Natural killer cell treated with Interleukin-12 subunit alpha and Interleukin-12 subunit beta and Interleukin-15 and Interleukin-18, amount 100 ng/mL, for 72 hours (primary cell): ENCODE measurements around the gene CD27. TPM values are rescaled to one million over a fixed set of nuclear protein-coding genes. Genes with fewer than 3 reads are reported as not detected.
A peak's percentile ranks its signal among the peaks of the same experiment; 100 is the strongest.

Source experiments
- ATAC-seq, 2 donors: fragments of 150-1000 bp; cut with Tn5 transposase in 1 of 2; sonication (Bioruptor Pico), chemical (Tn5 transposase) in 1 of 2; 2 replicates each; pipeline ENCODE4 v1.10.0; 2021
- DNase-seq: peaks from one replicate; pipeline ENCODE4 v3.0.0; 2022; ENCODE audit warnings: low spot score
- H3K27ac Mint-ChIP-seq, 2 donors: 1 replicate in 1 of 2; 2 replicates in 1 of 2; pipeline ENCODE4 v1.8.0; 2022; ENCODE audit warnings: mixed read lengths in 2 of 2, mild to moderate bottlenecking in 1 of 2, moderate library complexity in 1 of 2
- H3K27me3 Mint-ChIP-seq, 2 donors: 1 replicate in 1 of 2; 2 replicates in 1 of 2; pipeline ENCODE4 v1.8.0; 2022; ENCODE audit warnings: mixed read lengths in 2 of 2
- H3K36me3 Mint-ChIP-seq: one replicate; pipeline ENCODE4 v1.8.0; 2022; ENCODE audit warnings: mixed read lengths
- H3K4me1 Mint-ChIP-seq, 2 donors: 1 replicate in 1 of 2; 2 replicates in 1 of 2; pipeline ENCODE4 v1.8.0; 2022; ENCODE audit warnings: low read depth in 2 of 2, mixed read lengths in 2 of 2, mild to moderate bottlenecking in 1 of 2
- H3K4me3 Mint-ChIP-seq: one replicate; pipeline ENCODE4 v1.8.0; 2022; ENCODE audit warnings: mixed read lengths
- H3K9me3 Mint-ChIP-seq: 2 replicates; pipeline ENCODE4 v1.8.0; 2022; ENCODE audit warnings: mixed read lengths
- total RNA-seq, 2 donors: library from RNA; stranded (reverse); gene quantifications; one replicate each; pipeline ENCODE4 v1.2.3, GENCODE V29; 2022

CD27 gene
- total RNA-seq, 2 donors from 2014 or later: 2.1 to 2.2 TPM

DNA sequence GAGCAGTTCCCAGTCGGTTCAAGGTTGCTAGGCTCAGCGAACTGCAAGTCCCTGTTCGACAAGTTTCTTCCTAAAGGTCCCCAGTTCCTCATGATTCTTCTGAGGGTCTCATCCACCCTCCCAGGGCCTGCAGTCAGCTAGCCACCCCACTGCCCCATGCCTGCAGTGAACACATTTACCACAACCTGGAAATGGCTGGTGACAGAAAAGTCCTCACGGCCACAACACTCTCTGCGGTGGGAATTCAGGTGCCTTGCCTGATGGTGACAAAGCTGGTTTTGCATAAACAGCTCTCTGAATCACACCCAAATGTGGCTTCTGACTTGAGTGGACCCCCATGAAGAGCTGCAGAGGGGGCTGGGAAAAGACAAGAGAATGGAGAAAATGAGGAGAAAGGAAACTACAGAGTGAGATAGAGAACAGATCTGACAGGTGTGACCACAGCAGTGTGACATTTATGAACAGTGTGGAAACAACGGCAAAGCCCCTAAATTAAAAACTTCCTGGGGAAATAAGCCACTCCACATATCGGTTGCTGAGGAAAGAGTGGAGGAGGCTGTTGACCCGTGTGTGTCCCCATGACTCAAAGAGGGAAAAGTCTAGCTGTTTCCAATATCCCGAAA is 1.3 kb upstream of the CD27 start:
- Mint-ChIP-seq H3K4me1 (peaks cover 10 to 18% of the 10 kb centered on the region in 2 donors), H3K9me3 (no peaks in the 10 kb centered on the region), H3K36me3 (no peaks in the 10 kb centered on the region), H3K27me3 (no peaks in the 10 kb centered on the region), H3K27ac (peak overlapping the region; percentile 68 to 82), H3K4me3 (peak overlapping the region; percentile 58)
- peak; percentile 75 to 81 for ATAC-seq
- no peak for DNase-seq

GRCh38 chr12:6444031-6444430 is 724 bp upstream of the CD27 start:
- peak overlapping the region; percentile 68 to 82 for H3K27ac Mint-ChIP-seq
- no peak for DNase-seq
- peak overlapping the region; percentile 58 for H3K4me3 Mint-ChIP-seq
- no peak for ATAC-seq
- no peaks in the 10 kb centered on the region for H3K36me3 Mint-ChIP-seq
- H3K27me3 Mint-ChIP-seq: no peaks in the 10 kb centered on the region
- no peaks in the 10 kb centered on the region for H3K9me3 Mint-ChIP-seq
- H3K4me1 Mint-ChIP-seq: peaks cover 10 to 18% of the 10 kb centered on the region in 2 donors

GRCh38 chr12:6450091-6450868 is 5.5 kb downstream of the CD27 start:
- Mint-ChIP-seq H3K27me3 (no peaks in the 10 kb centered on the region), H3K27ac (peak overlapping the region; percentile 100), H3K4me3 (peak overlapping the region; percentile 100), H3K36me3 (peaks cover 10% of the 10 kb centered on the region), H3K4me1 (peaks cover 34 to 38% of the 10 kb centered on the region in 2 donors), H3K9me3 (no peaks in the 10 kb centered on the region)
- no peak for DNase-seq
- ATAC-seq: no peak

DNA sequence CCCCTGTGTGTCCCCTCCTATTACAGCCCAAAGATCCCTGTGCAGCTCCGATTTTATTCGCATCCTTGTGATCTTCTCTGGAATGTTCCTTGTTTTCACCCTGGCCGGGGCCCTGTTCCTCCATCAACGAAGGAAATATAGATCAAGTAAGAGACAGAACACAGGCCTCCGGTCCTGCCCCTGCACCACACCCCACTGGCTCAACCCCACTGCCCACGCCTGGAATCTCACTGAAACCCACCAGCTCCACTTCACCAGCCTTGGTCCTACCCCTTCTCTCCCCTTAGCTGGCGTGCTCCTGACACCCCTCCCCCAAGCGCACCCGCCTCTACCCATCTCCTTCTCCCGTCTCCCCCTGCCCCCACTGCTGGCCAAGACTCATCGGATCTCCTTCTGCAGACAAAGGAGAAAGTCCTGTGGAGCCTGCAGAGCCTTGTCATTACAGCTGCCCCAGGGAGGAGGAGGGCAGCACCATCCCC is 6.2 kb downstream of the CD27 start:
- DNase-seq (no peak), ATAC-seq (peak; percentile 1 to 9)
- H3K4me1 Mint-ChIP-seq: peaks cover 34 to 38% of the 10 kb centered on the region in 2 donors
- no peaks in the 10 kb centered on the region for H3K9me3 Mint-ChIP-seq
- peak overlapping the region; percentile 100 for H3K27ac Mint-ChIP-seq
- H3K27me3 Mint-ChIP-seq: no peaks in the 10 kb centered on the region
- peaks cover 11% of the 10 kb centered on the region for H3K36me3 Mint-ChIP-seq
- H3K4me3 Mint-ChIP-seq: peak overlapping the region; percentile 100

- Mint-ChIP-seq H3K27ac (peak within 1 kb of the TSS; percentile 100), H3K9me3 (no peaks in the 10 kb centered on the region), H3K4me1 (peaks cover 34 to 38% of the 10 kb centered on the region in 2 donors), H3K4me3 (peak within 1 kb of the TSS; percentile 100), H3K36me3 (peaks cover 11% of the 10 kb centered on the region), H3K27me3 (no peaks in the 10 kb centered on the region)
- peak; percentile 91 for DNase-seq
- ATAC-seq: peak; percentile 91 to 95
These were observed 6.8 kb downstream of the CD27 start, which contains the start of gene TAPBPL for GRCh38 chr12:6451348-6452244. Gene TAPBPL (plus strand): TSS chr12:6452042. CDS start chr12:6452249, 207 bp downstream.

DNA sequence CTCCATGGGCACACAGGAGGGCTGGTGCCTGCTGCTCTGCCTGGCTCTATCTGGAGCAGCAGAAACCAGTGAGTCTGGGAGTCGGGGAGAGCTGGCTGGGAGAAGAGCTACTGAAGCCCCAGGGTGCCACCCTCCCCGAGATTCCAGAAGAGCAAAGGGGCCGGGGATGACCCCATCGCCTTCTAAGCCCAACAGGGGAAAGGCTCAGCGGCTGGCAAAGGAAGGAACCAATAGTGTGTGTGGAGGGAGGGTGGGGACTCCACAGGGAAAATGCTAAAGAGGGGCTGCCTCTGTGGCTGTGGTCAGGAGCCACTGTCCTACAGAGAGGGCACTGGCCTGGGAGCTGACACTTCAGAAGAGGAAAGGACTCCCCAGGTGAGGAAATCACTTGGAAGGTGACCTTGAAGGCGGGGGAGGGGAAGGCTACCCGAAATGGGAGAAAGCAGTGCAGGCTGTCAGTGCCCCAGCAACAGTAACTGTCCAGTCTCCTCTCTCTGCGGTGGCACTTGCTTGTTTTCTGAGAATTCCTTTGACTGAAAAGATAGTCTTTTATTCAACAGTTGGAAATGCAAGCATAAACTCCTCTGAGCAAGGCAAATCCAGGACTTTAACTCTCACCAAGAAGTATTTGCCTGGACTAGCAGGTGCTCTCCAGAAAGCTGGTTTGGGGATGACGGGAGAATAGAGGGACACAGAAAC is 7.6 kb downstream of the CD27 start:
- Mint-ChIP-seq H3K4me1 (peaks cover 34 to 38% of the 10 kb centered on the region in 2 donors), H3K9me3 (no peaks in the 10 kb centered on the region), H3K27ac (peak overlapping the region; percentile 100), H3K36me3 (peaks cover 11% of the 10 kb centered on the region), H3K27me3 (no peaks in the 10 kb centered on the region), H3K4me3 (peak overlapping the region; percentile 100)
- peak; percentile 3 to 31 for ATAC-seq
- no peak for DNase-seq

GRCh38 chr12:6452944-6453630 is 8.3 kb downstream of the CD27 start:
- ATAC-seq (peak in 1 of 2 donors; percentile 58), DNase-seq (no peak)
- Mint-ChIP-seq H3K4me3 (peak overlapping the region; percentile 100), H3K36me3 (peaks cover 11% of the 10 kb centered on the region), H3K27me3 (no peaks in the 10 kb centered on the region), H3K27ac (peak overlapping the region; percentile 100), H3K4me1 (peaks cover 31 to 38% of the 10 kb centered on the region in 2 donors), H3K9me3 (no peaks in the 10 kb centered on the region)

- Mint-ChIP-seq H3K4me3 (no peak overlapping the region), H3K27me3 (no peaks in the 10 kb centered on the region), H3K9me3 (no peaks in the 10 kb centered on the region), H3K36me3 (peaks cover 38% of the 10 kb centered on the region), H3K27ac (peak overlapping the region; percentile 19 to 59), H3K4me1 (peaks cover 40 to 50% of the 10 kb centered on the region in 2 donors)
- ATAC-seq (no peak), DNase-seq (no peak)
These were observed 12.6 kb downstream of the CD27 start for GRCh38 chr12:6457220-6457945.

- Mint-ChIP-seq H3K4me1 (peaks cover 42 to 52% of the 10 kb centered on the region in 2 donors), H3K27me3 (no peaks in the 10 kb centered on the region), H3K27ac (peak overlapping the region; percentile 34 to 43), H3K9me3 (no peaks in the 10 kb centered on the region), H3K4me3 (no peak overlapping the region), H3K36me3 (peaks cover 39% of the 10 kb centered on the region)
- DNase-seq (no peak), ATAC-seq (no peak)
These were observed 13.7 kb downstream of the CD27 start for GRCh38 chr12:6458281-6459003.

DNA sequence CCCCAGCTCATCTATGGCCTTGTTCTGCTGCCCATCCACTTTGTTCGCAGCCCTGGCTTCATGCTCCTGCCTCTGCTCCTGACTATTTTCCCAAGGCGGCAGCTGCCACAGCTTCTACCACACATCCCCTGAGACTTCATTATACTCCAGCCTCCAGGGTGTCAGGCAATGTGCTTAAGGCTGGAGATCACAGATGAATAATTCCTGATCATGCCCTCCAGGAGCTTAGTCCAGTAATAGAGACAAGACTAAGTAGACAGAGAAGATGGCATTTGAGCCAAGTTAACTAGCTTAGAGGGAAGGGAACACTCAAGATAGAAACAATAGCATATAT is 14.2 kb downstream of the CD27 start:
- Mint-ChIP-seq H3K4me1 (peaks cover 45 to 53% of the 10 kb centered on the region in 2 donors), H3K27me3 (no peaks in the 10 kb centered on the region), H3K27ac (peak overlapping the region; percentile 34 to 43), H3K9me3 (no peaks in the 10 kb centered on the region), H3K36me3 (peaks cover 39% of the 10 kb centered on the region), H3K4me3 (no peak overlapping the region)
- ATAC-seq (no peak), DNase-seq (no peak)

DNA sequence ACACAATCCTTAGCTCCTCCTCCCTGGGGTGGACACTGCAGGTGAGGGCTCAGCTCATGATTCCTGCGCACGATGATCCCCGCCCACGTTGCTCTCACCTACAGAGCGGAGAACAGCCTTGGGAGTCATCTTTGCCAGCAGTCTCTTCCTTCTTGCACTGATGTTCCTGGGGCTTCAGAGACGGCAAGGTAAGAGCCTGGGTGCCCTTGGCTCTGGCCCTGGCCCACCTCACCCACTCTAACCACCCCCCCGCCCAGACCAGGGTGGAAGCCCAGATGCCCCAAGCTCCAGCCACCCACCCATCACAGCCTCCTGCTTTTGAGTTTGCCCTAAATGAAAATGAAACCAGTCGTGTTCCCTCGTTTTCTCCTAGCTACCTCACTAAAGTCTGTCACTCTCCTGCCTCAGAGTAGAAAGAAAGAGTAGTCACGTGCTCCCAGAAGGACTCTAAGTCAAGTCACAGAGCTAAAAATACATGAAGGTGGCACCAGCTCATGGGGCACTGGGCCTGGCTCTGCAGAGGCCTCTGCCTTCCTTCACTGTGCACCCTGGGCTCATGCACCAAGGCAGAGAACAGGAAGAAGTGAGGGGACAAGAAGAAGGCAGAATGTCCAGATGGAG is 16.1 kb downstream of the CD27 start:
- peaks cover 58 to 62% of the 10 kb centered on the region in 2 donors for H3K4me1 Mint-ChIP-seq
- H3K27me3 Mint-ChIP-seq: no peaks in the 10 kb centered on the region
- peak overlapping the region; percentile 97 for H3K27ac Mint-ChIP-seq
- H3K4me3 Mint-ChIP-seq: peak overlapping the region; percentile 84
- peaks cover 45% of the 10 kb centered on the region for H3K36me3 Mint-ChIP-seq
- peak; percentile 2 to 12 for ATAC-seq
- DNase-seq: no peak
- H3K9me3 Mint-ChIP-seq: no peaks in the 10 kb centered on the region
